Measurements from ENCODE around the gene LGMN.

LGMN gene

DNA sequence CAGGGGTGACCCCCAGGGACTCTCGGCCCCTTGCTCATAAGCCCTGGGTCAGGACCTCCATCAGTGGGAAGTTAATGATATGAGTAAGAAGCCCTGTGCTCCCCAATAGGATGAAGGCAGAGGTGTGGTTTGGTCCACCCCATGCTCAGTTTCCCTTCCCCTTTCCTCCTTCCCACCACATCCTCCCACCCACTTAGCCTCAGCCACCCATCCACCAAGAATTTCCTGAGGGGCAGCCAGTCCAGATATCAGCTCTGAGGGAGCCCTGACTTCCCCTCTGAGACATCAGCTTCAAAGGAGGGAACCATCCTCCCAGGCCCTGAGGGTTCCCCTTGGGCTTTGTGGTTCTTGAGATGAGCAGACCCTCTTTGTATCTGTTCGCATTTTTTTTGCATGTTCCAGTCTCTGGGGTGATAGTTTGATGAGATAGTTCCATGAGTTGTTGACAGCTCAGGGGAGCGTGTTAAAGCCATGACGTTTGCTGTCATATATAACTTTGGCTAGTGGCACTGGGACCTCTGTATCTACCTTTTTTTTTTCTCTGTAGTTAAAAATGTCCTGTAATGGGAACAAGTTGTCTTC, 71.2 kb downstream of the LGMN start:
- DNase-seq (ENCODE audit: low read depth in 3 of 3): peak in 2 of 3 experiments; percentile 36 to 75

DNA sequence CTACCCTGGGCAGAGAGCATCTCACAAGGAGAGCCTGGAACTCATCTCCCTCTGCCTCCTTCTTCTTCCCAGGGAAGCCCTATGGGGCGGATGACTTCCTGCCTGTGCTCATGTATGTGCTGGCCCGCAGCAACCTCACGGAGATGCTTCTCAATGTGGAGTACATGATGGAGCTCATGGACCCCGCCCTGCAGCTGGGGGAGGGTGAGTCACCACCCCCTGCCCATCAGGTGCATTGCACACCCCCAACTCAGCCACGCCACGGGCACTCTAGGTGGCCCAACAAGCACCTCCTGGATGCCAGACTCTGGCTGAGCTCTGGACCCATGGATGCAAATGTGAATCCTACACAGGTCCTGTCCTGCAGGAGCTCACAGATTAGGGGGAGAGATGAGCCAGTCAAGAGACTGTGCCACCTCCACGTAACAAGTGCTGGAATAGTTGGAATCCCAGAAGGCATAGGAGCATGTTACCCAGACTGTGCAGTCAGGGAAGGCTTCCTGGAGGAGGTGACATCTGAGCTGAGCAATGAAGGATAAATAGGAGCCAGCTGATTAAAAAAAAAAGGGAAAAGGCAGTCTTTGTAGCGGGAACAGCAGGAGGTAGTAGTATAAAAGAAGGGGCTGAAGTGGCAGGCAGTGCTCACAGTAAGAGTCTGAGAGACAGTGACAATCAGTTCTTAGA, 71.9 kb downstream of the LGMN start:
- DNase-seq (ENCODE audit: low read depth in 3 of 3): no peak

- DNase-seq (ENCODE audit: low read depth in 3 of 3): no peak
These were observed 72.5 kb downstream of the LGMN start for GRCh38 chr14:92675976-92676375.

- no peak for DNase-seq (ENCODE audit: low read depth in 3 of 3)
These were observed 73.0 kb downstream of the LGMN start for GRCh38 chr14:92675421-92675820.

DNA sequence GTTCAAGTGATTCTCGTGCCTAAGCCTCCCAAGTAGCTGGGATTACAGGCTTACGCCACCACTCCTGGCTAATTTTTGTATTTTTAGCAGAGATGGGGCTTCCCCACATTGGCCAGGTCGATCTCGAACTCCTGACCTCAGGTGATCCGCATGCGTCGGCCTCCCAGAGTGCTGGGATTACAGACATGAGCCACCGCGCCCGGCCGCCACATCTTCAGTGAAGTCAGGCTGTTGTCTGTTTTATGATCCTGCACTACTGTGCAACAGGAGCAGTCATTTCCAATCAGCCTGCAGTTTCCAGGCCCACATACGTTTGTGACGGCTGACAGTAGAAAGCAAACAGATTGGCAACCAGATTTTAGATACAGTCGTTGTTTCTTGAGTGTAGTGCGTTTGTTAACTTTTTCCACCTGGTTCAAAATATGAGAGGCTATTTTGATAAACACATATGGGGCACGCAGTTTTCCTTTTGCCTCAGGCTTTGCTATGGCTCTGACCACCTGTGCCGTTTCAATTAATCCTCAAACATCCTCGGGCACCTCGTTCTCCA, 74.8 kb downstream of the LGMN start:
- DNase-seq (ENCODE audit: low read depth in 3 of 3): no peak

DNA sequence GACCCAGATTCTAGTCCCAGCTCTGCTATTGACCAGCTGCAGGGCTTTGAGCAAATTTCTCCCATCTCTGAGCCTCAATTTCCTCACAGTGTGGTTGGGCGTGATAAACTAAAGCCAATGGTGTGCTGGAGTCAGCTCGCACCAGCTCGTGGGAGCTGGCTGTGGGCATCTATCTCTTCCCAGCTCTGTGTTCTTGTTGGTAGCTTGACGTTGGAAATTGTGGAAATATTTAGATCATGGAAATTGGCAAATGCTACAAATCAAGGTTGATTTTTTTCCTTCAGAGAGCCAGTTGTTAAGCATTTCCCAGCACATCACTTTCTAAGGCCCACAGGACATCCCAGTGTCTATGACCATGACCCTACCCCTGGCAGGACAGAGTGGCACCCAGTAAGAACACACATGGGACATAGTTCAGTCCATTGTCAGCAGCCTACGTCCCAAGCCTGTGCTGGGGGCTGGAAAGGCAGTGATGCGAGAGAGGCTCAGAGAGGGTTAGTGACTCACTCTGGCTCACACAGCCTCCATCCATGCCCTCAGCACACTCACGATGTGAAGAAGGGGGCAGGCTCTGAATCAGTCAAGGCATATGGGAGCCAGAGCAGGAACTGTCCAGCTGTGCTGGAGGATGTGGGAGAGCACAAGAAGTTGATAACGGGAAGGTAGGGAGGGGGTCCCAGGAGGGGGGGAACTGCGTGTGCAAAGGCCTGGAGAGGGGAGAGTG, 77.6 kb downstream of the LGMN start:
- DNase-seq (ENCODE audit: low read depth in 3 of 3): no peak

DNA sequence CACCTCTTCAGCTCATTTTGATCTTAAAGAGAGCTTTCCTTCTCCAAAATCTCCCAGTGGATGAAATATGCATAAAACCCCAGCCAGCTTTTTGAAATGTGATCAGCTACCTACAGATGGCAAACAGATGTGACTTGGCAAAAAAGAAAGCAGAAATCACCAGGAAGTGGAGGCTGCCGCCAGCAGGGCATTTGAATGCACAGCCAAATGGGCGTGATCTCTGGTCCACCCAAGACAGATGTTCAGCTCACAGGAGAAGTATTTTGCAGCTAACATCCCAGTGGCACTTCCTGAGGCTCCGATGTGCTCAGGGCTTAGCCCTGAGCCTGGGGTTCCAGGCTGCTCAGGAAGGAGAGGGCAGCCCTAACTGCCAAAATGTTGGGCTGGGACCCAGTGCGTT, 78.3 kb downstream of the LGMN start:
- no peak for DNase-seq (ENCODE audit: low read depth in 3 of 3)

DNA sequence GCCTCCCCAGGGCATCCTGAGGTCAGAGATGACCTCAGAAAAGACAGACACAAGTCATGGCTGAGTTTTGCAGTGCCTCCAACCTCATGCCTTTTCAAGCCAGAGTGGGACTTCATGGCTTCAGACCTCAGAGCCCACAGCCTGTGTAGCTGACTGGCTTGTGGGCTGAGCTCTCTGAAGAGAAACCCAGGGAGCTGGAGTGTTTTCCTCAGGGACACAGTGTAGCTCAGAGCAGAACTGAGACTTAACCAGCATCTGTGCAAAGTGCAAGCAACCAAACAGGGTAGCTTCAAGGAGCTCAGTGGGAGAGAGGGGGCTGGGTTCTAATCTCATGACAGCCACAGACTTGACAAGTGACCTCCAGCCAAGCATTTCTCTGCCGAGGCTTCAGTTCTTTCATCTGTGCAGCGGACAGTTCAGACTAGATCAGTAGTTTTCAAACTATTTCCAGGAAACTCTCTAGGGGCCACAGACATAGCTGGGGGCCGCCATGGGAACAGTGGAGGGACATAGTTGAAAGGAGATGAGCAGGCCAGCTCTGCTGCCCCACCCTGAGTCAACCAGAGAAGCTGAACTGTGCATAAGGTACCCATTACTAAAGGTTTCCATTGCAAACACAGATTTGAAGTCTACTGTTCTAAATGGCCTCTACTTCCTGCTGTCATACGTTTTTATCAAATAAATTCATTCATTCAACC, 80.0 kb downstream of the LGMN start:
- no peak for DNase-seq (ENCODE audit: low read depth in 3 of 3)

- DNase-seq (ENCODE audit: low read depth in 3 of 3): no peak
These were observed 82.2 kb downstream of the LGMN start for GRCh38 chr14:92666251-92666650.

DNA sequence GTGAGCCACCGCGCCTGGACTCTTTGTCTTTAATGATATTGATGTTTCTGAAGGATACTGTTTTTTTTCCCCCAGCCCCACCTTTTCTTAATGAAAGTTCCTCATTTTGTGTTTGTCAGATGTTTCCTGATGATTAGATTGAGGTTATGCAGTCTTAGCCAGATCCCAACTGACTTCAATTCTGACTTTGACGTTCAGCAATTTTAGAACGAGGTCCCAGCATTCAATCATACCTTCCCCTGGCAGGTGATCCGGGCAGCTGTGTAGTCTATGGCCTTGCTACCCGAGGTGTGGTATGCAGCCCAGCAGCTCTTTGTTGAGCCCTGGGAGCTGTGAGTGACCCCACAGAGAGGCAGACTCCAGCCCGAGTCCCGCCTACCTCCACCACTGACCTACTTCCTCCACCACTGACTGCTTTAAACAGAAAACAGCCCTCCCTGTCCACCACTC, 82.7 kb downstream of the LGMN start:
- no peak for DNase-seq (ENCODE audit: low read depth in 3 of 3)

DNA sequence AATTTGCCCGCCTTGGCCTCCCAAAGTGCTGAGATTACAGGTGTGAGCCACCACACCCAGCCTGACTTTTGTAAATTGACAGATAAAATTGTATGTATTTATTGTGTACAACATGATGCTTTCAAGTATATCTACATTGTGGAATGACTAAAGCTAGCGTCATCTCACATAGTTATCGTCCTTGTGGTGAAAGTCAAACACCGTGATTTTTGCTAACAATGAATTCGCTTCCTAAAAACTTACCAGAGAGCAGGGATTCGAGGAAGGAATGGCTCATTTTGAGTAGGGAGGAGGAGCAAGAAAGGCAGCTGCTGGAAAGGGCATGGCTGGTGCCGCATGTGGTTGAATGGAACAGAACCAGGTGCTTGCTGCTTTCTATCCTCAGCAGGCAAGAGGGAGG, 85.4 kb downstream of the LGMN start:
- DNase-seq (ENCODE audit: low read depth in 3 of 3): no peak

GRCh38 chr14:92660571-92660970, 87.9 kb downstream of the LGMN start:
- DNase-seq (ENCODE audit: low read depth in 3 of 3): no peak

- DNase-seq (ENCODE audit: low read depth in 3 of 3): no peak
These were observed 88.5 kb downstream of the LGMN start for GRCh38 chr14:92659765-92660561.

GRCh38 chr14:92658684-92659083, 89.7 kb downstream of the LGMN start:
- DNase-seq (ENCODE audit: low read depth in 3 of 3): no peak

- DNase-seq (ENCODE audit: low read depth in 3 of 3): no peak
These were observed 90.3 kb downstream of the LGMN start for GRCh38 chr14:92658160-92658559.

- no peak for DNase-seq (ENCODE audit: low read depth in 3 of 3)
These were observed 90.8 kb downstream of the LGMN start for GRCh38 chr14:92657457-92658142.

GRCh38 chr14:92656306-92657081, 91.9 kb downstream of the LGMN start:
- no peak for DNase-seq (ENCODE audit: low read depth in 3 of 3)

- DNase-seq (ENCODE audit: low read depth in 3 of 3): no peak
These were observed 92.8 kb downstream of the LGMN start for GRCh38 chr14:92655419-92656201.

GRCh38 chr14:92654239-92654901, 94.1 kb downstream of the LGMN start:
- DNase-seq (ENCODE audit: low read depth in 3 of 3): no peak

All from stimulated activated CD4-positive, alpha-beta T cell treated with anti-CD3 and anti-CD28 coated beads, TNF-alpha, amount 100 ng/mL, for 24 hours (primary cell).